HL-60/S4 treated with phorbol 12-myristate 13-acetate at 8.2 ng/mL for 4 days and 3 days (cell line): Measurements from ENCODE around the gene FOXN4.

Experiments used
- in situ Hi-C: fragments of 300-500 bp; cut with MboI; formaldehyde crosslinking; loops from 2 replicates; pipeline ENCODE4 v1.15.0; 2022; ENCODE audit warnings: low sequenced_read_pairs

The FOXN4 gene

DNA sequence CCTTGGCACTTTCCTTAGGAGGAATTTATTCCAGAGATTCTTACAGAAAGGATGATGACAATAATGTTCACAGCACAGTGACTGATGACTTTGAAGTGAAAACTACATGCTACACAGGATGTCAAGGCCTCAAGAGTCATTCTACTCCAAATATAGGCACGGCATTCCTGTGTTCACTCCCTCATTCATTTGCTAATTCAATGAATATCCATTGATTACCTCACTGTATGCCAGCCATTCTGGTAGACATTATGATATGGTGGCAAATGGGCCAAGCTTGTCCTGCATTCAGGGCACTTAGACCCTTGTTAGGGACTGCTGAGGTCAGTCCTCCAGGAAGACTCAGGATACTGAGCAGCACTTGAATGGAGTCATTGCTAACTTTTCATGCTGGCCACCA lies 48.0 kb downstream of the FOXN4 start:
- in situ Hi-C loops, result loop anchor here (10.0 kb wide), 1 partner anchor 124 kb away; no protein-coding TSS in a partner anchor

- in situ Hi-C loops, result no loop called here
These were observed 49.6 kb downstream of the FOXN4 start for GRCh38 chr12:109259545-109259895.

GRCh38 chr12:109258607-109259544 lies 50.2 kb downstream of the FOXN4 start:
- in situ Hi-C loops, result no loop called here

DNA sequence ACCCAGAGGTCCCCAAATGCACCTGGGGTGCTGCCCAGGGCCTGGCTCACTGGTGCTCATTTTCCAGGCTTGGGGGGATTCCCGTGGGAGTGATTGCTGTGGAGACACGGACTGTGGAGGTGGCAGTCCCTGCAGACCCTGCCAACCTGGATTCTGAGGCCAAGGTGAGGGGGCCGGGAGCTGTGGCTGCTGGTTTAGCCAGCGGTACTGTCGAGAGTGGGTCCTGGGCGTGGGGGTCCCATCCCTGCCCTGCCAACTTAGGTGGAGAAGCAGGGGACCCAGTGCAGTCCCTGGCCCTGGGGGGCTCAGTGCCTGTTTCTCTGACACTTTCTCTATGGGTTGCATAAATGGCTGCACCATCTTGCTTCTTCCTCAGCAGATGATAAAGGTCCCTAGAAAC lies 50.9 kb downstream of the FOXN4 start:
- in situ Hi-C loops, result no loop called here

- in situ Hi-C loops, result no loop called here
These were observed 53.1 kb downstream of the FOXN4 start for GRCh38 chr12:109256011-109256410.

- in situ Hi-C loops, result no loop called here
These were observed 53.7 kb downstream of the FOXN4 start for GRCh38 chr12:109255377-109255776.

- in situ Hi-C loops, result no loop called here
These were observed 55.1 kb downstream of the FOXN4 start for GRCh38 chr12:109253913-109254544.

DNA sequence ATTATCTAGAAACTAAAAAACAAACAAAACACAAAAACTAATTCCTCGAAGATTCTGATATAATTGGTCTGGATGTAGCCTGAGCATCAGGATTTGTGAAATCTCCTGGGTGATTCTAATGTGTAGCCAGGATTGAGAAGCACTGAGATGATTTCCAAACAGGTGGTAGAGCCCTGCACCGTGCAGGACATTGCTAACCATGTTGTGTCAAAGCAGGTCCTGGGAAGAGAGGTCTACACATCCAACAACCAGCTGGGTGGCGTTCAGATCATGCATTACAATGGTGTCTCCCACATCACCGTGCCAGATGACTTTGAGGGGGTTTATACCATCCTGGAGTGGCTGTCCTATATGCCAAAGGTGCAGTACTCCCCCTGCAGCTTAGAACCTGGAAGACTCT lies 56.3 kb downstream of the FOXN4 start:
- in situ Hi-C loops, result no loop called here

GRCh38 chr12:109250523-109250922 lies 58.6 kb downstream of the FOXN4 start:
- in situ Hi-C loops, result no loop called here

DNA sequence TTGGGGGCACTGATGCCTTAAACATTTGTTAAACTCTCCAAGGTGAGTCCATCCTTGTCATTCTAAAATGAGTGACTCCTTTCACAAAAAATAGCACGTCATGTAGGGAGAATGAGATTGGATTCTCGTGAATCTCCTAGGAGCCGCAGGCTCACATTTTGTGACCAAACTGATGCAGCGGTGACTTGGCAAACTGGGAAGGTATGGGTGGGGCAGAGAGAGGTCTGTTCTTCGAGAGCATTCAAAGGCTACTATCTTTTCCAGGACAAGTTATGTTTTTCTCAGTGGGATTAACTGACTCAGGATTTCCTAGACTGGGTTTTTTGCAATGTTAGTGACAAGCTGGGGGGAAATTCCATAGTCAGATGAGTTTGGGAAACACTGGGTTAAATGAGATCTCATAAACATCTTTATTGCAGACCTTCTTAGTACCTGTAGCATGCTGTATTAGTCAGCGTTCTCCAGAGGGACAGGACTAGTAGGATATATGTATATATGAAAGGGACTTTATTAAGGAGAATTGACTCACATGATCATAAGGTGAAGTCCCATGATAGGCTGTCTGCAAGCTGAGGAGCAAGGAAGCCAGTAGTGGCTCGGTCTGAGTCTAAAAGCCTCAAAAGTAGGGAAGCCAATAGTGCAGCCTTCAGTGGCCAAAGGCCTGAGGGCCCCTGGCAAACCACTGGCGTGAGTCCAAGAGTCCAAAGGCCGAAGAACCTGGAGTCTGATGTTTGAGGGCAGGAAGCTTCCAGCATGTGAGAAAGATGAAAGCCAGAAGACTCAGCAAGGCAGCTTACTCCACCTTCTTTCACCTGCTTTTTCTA lies 61.0 kb downstream of the FOXN4 start:
- in situ Hi-C loops, result no loop called here

DNA sequence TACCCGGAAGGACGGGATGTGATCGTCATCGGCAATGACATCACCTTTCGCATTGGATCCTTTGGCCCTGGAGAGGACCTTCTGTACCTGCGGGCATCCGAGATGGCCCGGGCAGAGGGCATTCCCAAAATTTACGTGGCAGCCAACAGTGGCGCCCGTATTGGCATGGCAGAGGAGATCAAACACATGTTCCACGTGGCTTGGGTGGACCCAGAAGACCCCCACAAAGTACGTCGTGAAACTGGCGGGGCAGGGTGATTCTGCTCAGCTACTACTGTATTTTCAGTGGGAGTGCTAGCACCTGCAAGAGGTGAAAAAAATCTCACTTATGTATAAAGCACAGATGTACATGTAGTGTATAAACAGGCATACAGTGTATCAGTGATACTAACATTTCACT lies 62.9 kb downstream of the FOXN4 start:
- in situ Hi-C loops, result no loop called here

- in situ Hi-C loops, result no loop called here
These were observed 65.0 kb downstream of the FOXN4 start for GRCh38 chr12:109244073-109244472.

DNA sequence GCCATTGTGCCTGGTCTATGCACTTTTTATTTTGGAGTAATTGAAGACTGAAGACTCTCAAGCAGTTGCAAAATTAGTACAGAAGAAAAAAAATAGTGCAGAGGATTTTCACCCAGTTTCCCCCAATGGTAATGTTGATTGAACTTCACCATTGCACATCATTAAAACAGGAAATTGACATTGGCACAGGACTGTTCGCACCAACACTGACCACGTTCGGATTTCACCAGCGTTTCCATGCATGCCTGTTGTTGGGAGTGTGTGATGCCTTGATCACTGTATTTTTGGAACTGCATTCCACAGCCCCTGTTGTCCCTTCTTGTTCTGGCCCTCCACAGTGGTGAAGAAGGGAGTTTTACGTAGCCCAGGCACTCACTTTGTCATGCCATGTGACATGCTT lies 67.1 kb downstream of the FOXN4 start:
- in situ Hi-C loops, result no loop called here

DNA sequence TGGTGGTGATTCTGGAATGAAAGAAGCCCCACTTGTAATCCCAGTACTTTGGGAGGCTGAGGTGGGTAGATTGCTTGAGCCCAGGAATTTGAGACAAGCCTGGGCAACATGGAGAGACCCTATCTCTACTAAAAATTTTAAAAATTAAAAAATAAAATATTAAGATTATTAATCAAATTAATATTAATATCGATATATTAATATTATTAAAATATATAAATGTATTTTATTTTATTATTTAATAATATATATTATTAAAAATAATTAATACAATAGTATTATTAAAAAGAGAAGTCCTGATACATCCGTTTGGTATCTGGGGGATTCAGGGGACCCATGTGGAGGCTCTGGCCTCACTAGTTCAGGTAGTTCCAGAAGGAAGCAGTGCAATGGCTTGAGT lies 68.7 kb downstream of the FOXN4 start:
- in situ Hi-C loops, result no loop called here

GRCh38 chr12:109239691-109240090 lies 69.4 kb downstream of the FOXN4 start:
- in situ Hi-C loops, result no loop called here

- in situ Hi-C loops, result no loop called here
These were observed 69.9 kb downstream of the FOXN4 start for GRCh38 chr12:109239179-109239578.

- in situ Hi-C loops, result no loop called here
These were observed 72.8 kb downstream of the FOXN4 start for GRCh38 chr12:109236257-109236656.

- in situ Hi-C loops, result no loop called here
These were observed 75.1 kb downstream of the FOXN4 start for GRCh38 chr12:109234012-109234411.

DNA sequence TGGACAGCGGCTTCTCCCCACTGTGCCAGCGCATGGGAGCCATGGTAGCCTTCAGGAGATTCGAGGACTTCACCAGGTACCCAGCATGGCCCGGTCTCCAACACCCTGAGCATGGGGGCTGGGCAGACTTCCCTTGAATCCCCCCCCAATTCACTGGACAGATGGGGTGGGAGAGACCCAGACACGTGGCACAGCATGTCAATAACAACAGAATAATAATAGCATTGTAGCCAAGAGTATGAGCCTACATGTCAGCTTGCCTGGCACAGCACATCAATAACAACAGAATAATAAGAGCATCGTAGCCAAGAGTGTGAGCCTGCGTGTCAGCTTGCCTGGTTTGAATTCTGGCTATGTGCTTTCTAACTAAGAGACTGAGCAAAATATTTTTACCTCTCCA lies 76.4 kb downstream of the FOXN4 start:
- in situ Hi-C loops, result no loop called here

DNA sequence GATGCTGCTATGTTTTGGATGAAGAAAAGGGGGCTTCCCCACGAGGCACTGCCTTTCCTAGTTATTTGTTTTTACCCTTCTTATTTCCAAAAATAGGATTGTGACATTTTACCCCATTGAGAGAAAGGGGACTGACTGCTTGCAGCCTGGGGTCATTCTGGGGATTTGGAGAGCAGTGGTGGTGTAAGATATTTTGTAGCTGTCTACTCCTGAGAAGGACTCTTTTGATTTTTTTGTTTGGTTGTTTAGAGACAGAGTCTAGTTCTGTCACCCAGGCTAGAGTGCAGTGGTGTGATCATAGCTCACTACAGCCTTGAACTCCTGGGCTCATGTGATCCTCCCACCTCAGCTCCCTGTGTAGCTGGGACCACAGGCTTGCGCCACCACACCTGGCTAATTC lies 78.9 kb downstream of the FOXN4 start:
- in situ Hi-C loops, result no loop called here

DNA sequence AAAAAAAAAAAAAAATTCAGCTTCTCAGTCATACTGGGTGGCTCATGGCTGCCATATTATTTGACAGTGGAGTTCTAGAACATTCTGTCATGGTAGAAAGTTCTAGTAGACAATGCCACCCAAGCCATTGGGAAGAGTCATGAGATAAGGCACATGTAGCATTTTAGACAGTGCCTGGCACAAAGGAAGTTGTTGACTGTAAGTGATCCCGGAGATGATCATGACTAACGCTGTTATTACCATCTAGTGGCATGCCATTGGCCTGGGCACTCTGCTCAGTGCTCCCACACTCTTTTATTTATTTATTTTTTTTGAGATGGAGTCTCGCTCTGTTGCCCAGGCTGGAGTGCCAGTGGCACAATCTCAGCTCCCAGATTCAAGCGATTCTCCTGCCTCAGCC lies 80.4 kb downstream of the FOXN4 start:
- in situ Hi-C loops, result no loop called here
